GM12878 (cell line): ENCODE results near the gene HCRT. TPM values are rescaled to one million over a fixed set of nuclear protein-coding genes. Genes with fewer than 3 reads are reported as not detected.

Source experiments
- ATAC-seq: fragments of 200-7000 bp; cut with Tn5 transposase; 3 replicates; pipeline ENCODE4 v1.9.1; 2020; ENCODE audit warnings: mild to moderate bottlenecking, moderate library complexity
- BruUV-seq: library from RNA; stranded (reverse); fragments of 400-500 nt; replicated peaks from 2 replicates; lab custom pipeline; 2021; lab: Mats Ljungman, UMichigan
- CTCF ChIA-PET: fragments of 300-600 bp; sonication (Branson Sonifier 250); formaldehyde crosslinking; extraction: SDS; loops from one replicate; lab custom pipeline; 2021; ENCODE audit warnings: inconsistent platforms; lab: Yijun Ruan, JAX
- POLR2A ChIA-PET: fragments of 350-600 bp; formaldehyde crosslinking; extraction: SDS; loops from one replicate; lab custom pipeline; 2021; ENCODE audit warnings: inconsistent platforms; lab: Charles Lee
- RAD21 ChIA-PET: fragments of 300-600 bp; sonication (Branson Sonifier 250); formaldehyde crosslinking; loops from one replicate; lab custom pipeline; 2023; ENCODE audit warnings: antibody characterized with exemption; ENCODE audit not compliant: unreplicated experiment; lab: Charles Lee
- SMC1A ChIA-PET: fragments of 300-600 bp; sonication (Branson Sonifier 250); formaldehyde crosslinking; loops from one replicate; lab custom pipeline; 2023; ENCODE audit not compliant: unreplicated experiment, uncharacterized antibody; lab: Charles Lee
- DNase-seq: peaks from one replicate; pipeline ENCODE4 v3.0.0-alpha.2; 2011; ENCODE audit warnings: low read depth, low spot score
- FAIRE-seq: peaks from 3 replicates; lab custom pipeline; 2011; peaks lifted over from hg19 to GRCh38; lab: Jason Lieb, UNC
- H2AFZ ChIP-seq: 2 replicates; pipeline ENCODE4 v1.6.0; 2011; ENCODE audit warnings: low read depth, low read length, control low read depth; ENCODE audit not compliant: control insufficient read depth
- H3K27ac ChIP-seq: 2 replicates; pipeline ENCODE4 v1.5.1; 2011; ENCODE audit warnings: control low read depth; ENCODE audit not compliant: control insufficient read depth, insufficient read depth
- H3K27me3 ChIP-seq, 2 experiments: replicated peaks in 1 of 2; 2 replicates each; pipeline versions ENCODE4 v1.6.0 to v1.6.1; 2011; ENCODE audit warnings: low read length in 1 of 2; ENCODE audit not compliant: control insufficient read depth in 2 of 2, insufficient read depth in 2 of 2
- H3K36me3 ChIP-seq, 2 experiments: 2 replicates each; pipeline ENCODE4 v1.5.1; 2011; ENCODE audit warnings: low read length in 1 of 2; ENCODE audit not compliant: control insufficient read depth in 2 of 2, insufficient read depth in 2 of 2
- H3K4me1 ChIP-seq: 2 replicates; pipeline ENCODE4 v1.6.1; 2011; ENCODE audit warnings: mild to moderate bottlenecking, low read length, moderate library complexity, mixed read lengths; ENCODE audit not compliant: control insufficient read depth, insufficient read depth
- H3K4me2 ChIP-seq: 2 replicates; pipeline ENCODE4 v1.6.0; 2011; ENCODE audit warnings: control low read depth; ENCODE audit not compliant: control insufficient read depth, insufficient read depth
- H3K4me3 ChIP-seq: fragments of 200-600 bp; sonication (generic); 2 replicates; pipeline ENCODE4 v1.5.1; 2016
- H3K79me2 ChIP-seq: 2 replicates; pipeline ENCODE4 v1.6.0; 2011; ENCODE audit warnings: low read length; ENCODE audit not compliant: control insufficient read depth, insufficient read depth
- H3K9ac ChIP-seq: 2 replicates; pipeline ENCODE4 v1.8.0; 2011; ENCODE audit warnings: low read length, control low read depth, mixed read lengths; ENCODE audit not compliant: control insufficient read depth, insufficient read depth
- H3K9me3 ChIP-seq: replicated peaks from 3 replicates; pipeline ENCODE4 v1.5.1; 2011; ENCODE audit warnings: mild to moderate bottlenecking, low read length; ENCODE audit not compliant: control insufficient read depth, insufficient read depth
- H4K20me1 ChIP-seq: 2 replicates; pipeline ENCODE4 v1.6.0; 2011; ENCODE audit not compliant: control insufficient read depth, insufficient read depth
- ATF2 ChIP-seq: IDR thresholded peaks from 2 replicates; pipeline ENCODE4 v1.6.1; 2012; ENCODE audit warnings: low read length, inconsistent platforms
- HDGF ChIP-seq: fragments of 450-650 bp; IDR thresholded peaks from 2 replicates; pipeline ENCODE4 v1.6.1; 2016; ENCODE audit warnings: antibody characterized with exemption
- KAT2A ChIP-seq: conservative IDR thresholded peaks from 2 replicates; pipeline ENCODE4 v1.6.1; 2011; ENCODE audit warnings: low read depth, low read length; ENCODE audit not compliant: control insufficient read depth
- MTA2 ChIP-seq: fragments of 450-650 bp; IDR thresholded peaks from 2 replicates; pipeline ENCODE4 v1.6.1; 2016; ENCODE audit warnings: low read depth, mild to moderate bottlenecking, moderate library complexity
- POLR2AphosphoS2 ChIP-seq: IDR thresholded peaks from 2 replicates; pipeline ENCODE4 v1.6.1; 2011; ENCODE audit warnings: low read depth, mild to moderate bottlenecking, low read length, improper control_type of control experiment, moderate library complexity
- SREBF2 ChIP-seq: IDR thresholded peaks from 2 replicates; pipeline ENCODE4 v1.6.1; 2012; ENCODE audit warnings: mild to moderate bottlenecking, low read length
- SRF ChIP-seq, 2 experiments: IDR thresholded peaks; 2 replicates each; pipeline ENCODE4 v1.6.1; 2011; ENCODE audit warnings: low read depth in 2 of 2, low read length in 2 of 2, mild to moderate bottlenecking in 1 of 2, moderate library complexity in 1 of 2
- TBL1XR1 ChIP-seq: IDR thresholded peaks from 2 replicates; pipeline ENCODE4 v1.6.1; 2012; ENCODE audit warnings: low read depth, low read length, improper control_type of control experiment
- ZNF24 ChIP-seq: fragments of 450-650 bp; IDR thresholded peaks from 2 replicates; pipeline ENCODE4 v1.6.1; 2017; ENCODE audit warnings: antibody characterized with exemption, mild to moderate bottlenecking
- ZZZ3 ChIP-seq: IDR thresholded peaks from 2 replicates; pipeline ENCODE4 v1.6.1; 2011; ENCODE audit warnings: low read depth; ENCODE audit not compliant: control insufficient read depth, insufficient read length
- WGBS: methylation state at CpG from one replicate; pipeline ENCODE4 v1.1.6; 2016; ENCODE audit warnings: low lambda C conversion rate; ENCODE audit not compliant: insufficient replicate concordance, insufficient coverage; ENCODE audit errors: missing lambda C conversion rate; 5-methylcytosine and 5-hydroxymethylcytosine counted together
- in situ Hi-C: fragments of 300-500 bp; cut with MboI; formaldehyde crosslinking; loops from 9 replicates; pipeline ENCODE4 v1.14.3; 2018; ENCODE audit warnings: mixed read lengths
- intact Hi-C: fragments of 100-400 bp; cut with micrococcal nuclease; formaldehyde crosslinking; loops from one replicate; pipeline ENCODE4 v1.14.2; 2022; ENCODE audit not compliant: unreplicated experiment
- polyA plus RNA-seq, 11 experiments: library from polyadenylated mRNA; depleted of rRNA in 4 of 11; unstranded in 6 of 11; stranded (reverse) in 5 of 11; fragments of >200 nt; fragmentation: Nextera tagmentation in 4 of 11; fragmentation: Illumina TruSeq in 1 of 11; extraction: Ambion mirVana in 4 of 11; extraction: Trizol in 1 of 11; gene quantifications; 1 replicate in 1 of 11; 2 replicates in 10 of 11; pipeline versions ENCODE4 v1.2.1 to v1.2.3, GENCODE V29; 2011 to 2016; ENCODE audit warnings: inconsistent platforms in 2 of 11, missing spikeins in 2 of 11, low read depth in 1 of 11
- total RNA-seq, 4 experiments: library from RNA; depleted of rRNA in 3 of 4; stranded (reverse); fragments of >200 nt in 3 of 4; fragmentation: Illumina TruSeq in 1 of 4; extraction: Trizol in 1 of 4; gene quantifications; 2 replicates each; pipeline versions ENCODE4 v1.2.1 to v1.2.3, GENCODE V29; 2013 to 2021
- TF ChIP-seq, protein P1 (sequence below): IDR thresholded peaks from 2 replicates; pipeline ENCODE4 v1.6.1; 2011; ENCODE audit warnings: borderline replicate concordance, low read depth, mild to moderate bottlenecking, moderate library complexity, low read length; ENCODE audit not compliant: insufficient read depth, poor library complexity, severe bottlenecking
- TF ChIP-seq, protein P2 (sequence below): fragments of 450-650 bp; conservative IDR thresholded peaks from 2 replicates; pipeline ENCODE4 v1.6.1; 2017; ENCODE audit warnings: mild to moderate bottlenecking, moderate library complexity

HCRT gene
- total and polyA plus RNA-seq, 10 of the 15 experiments (the other 5 are each of a cell fraction or from before 2014, with no cell fraction given) = 0.41 TPM; not detected in 9

DNA sequence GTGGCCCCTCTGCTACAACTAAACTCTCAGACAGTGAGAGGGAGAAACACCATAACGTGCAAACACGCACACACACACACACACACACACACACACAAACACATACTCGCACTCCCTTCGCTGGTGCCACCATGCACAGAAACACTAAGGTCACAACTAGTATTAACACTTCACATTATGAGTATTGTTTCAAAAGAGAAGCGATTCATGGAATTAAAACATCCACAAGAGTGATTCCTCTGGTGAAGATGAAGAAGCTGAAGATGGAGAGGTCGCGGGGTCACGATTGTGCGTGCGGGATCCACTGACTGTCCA lies 16.2 kb upstream of the HCRT start:
- ChIA-PET RAD21 (no interaction called here), POLR2A (no interaction called here), CTCF (interaction anchor here (0.6 kb wide), 1 partner anchor 23 kb away, joined by 3 read pairs; no protein-coding TSS in a partner anchor), SMC1A (interaction anchor here (0.6 kb wide), 1 partner anchor 14 kb away, joined by 3 read pairs; no protein-coding TSS in a partner anchor)
- no peak overlapping the region for H3K4me2 ChIP-seq
- no peaks in the 10 kb centered on the region for H3K9me3 ChIP-seq
- 94% methylated on average over 10 of the region's 10 CpGs for WGBS
- H4K20me1 ChIP-seq = no peaks in the 10 kb centered on the region
- ATAC-seq (no peak), FAIRE-seq (no peak), DNase-seq (no peak)
- H3K36me3 ChIP-seq = peaks cover 5 to 25% of the 10 kb centered on the region in 2 experiments; a peak in 3 of 4 replicates
- BruUV-seq = TSS peak; percentile 59
- H3K9ac ChIP-seq = no peak overlapping the region
- no peaks in the 10 kb centered on the region for H3K79me2 ChIP-seq
- H3K27ac ChIP-seq = no peak overlapping the region
- no peaks in the 10 kb centered on the region for H3K27me3 ChIP-seq
- H3K4me3 ChIP-seq = no peak overlapping the region
- in situ Hi-C loops (no loop called here), intact Hi-C loops (no loop called here)
- no peak for TF ChIP-seq SRF (IDR thresholded peaks at IDR 0.05; ENCODE audit: low read depth in 2 of 2, low read length in 2 of 2)
- TF ChIP-seq, protein P1, sequence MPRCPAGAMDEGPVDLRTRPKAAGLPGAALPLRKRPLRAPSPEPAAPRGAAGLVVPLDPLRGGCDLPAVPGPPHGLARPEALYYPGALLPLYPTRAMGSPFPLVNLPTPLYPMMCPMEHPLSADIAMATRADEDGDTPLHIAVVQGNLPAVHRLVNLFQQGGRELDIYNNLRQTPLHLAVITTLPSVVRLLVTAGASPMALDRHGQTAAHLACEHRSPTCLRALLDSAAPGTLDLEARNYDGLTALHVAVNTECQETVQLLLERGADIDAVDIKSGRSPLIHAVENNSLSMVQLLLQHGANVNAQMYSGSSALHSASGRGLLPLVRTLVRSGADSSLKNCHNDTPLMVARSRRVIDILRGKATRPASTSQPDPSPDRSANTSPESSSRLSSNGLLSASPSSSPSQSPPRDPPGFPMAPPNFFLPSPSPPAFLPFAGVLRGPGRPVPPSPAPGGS = peak; percentile 71
- no peaks in the 10 kb centered on the region; the same call in 1 of the 2 replicates for H3K4me1 ChIP-seq
- H2AFZ ChIP-seq = no peak overlapping the region

- no peak for DNase-seq
- POLR2A ChIA-PET = no interaction called here
- Histone ChIP-seq H2AFZ (no peak overlapping the region), H3K27ac (no peak overlapping the region), H3K4me1 (no peaks in the 10 kb centered on the region; the same call in 1 of the 2 replicates), H3K36me3 (peaks cover 5 to 20% of the 10 kb centered on the region in 2 experiments; a peak in 3 of 4 replicates), H3K4me2 (no peak overlapping the region), H4K20me1 (no peaks in the 10 kb centered on the region), H3K79me2 (no peaks in the 10 kb centered on the region), H3K9me3 (no peaks in the 10 kb centered on the region), H3K9ac (no peak overlapping the region), H3K4me3 (no peak overlapping the region), H3K27me3 (no peaks in the 10 kb centered on the region)
- SMC1A ChIA-PET = no interaction called here
- no TSS peak for BruUV-seq
- intact Hi-C loops = no loop called here
- RAD21 ChIA-PET = no interaction called here
- in situ Hi-C loops = no loop called here
- no peak for FAIRE-seq
- CTCF ChIA-PET = interaction anchor here (1.9 to 2.5 kb wide), 2 partner anchors 17 to 21 kb away, joined by 5 to 9 read pairs; partner anchors contain the start of gene HCRT
- 93% methylated on average over 14 of the region's 14 CpGs for WGBS
- ATAC-seq = no peak
- TF ChIP-seq ATF2 (no peak), POLR2AphosphoS2 (no peak), KAT2A (no peak), MTA2 (no peak), TBL1XR1 (no peak), HDGF (no peak), SREBF2 (no peak), ZNF24 (no peak), ZZZ3 (no peak)
- TF ChIP-seq, protein P2, sequence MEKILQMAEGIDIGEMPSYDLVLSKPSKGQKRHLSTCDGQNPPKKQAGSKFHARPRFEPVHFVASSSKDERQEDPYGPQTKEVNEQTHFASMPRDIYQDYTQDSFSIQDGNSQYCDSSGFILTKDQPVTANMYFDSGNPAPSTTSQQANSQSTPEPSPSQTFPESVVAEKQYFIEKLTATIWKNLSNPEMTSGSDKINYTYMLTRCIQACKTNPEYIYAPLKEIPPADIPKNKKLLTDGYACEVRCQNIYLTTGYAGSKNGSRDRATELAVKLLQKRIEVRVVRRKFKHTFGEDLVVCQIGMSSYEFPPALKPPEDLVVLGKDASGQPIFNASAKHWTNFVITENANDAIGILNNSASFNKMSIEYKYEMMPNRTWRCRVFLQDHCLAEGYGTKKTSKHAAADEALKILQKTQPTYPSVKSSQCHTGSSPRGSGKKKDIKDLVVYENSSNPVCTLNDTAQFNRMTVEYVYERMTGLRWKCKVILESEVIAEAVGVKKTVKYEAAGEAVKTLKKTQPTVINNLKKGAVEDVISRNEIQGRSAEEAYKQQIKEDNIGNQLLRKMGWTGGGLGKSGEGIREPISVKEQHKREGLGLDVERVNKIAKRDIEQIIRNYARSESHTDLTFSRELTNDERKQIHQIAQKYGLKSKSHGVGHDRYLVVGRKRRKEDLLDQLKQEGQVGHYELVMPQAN = no peak
Measured at GRCh38 chr17:42200706-42201457, 15.6 kb upstream of the HCRT start.
